Activated CD4-positive, CD25-positive, alpha-beta regulatory T cell treated with anti-CD3 and anti-CD28 coated beads, Interleukin-2, amount 50 U/mL, for 16 hours (primary cell): ENCODE measurements around the gene SPATS1.

Experiments
- DNase-seq: peaks from one replicate; pipeline ENCODE4 v3.0.0-alpha.2; 2020; ENCODE audit warnings: low read depth, low spot score

The SPATS1 gene

GRCh38 chr6:44387346-44388134 is 45.1 kb downstream of the SPATS1 start, which contains the start of gene CDC5L:
TSS of gene CDC5L (plus strand) at chr6:44387706. CDS start at chr6:44387824, 118 bp downstream.
- DNase-seq: peak; percentile 84

- no peak for DNase-seq
Observed at GRCh38 chr6:44388135-44388487, 45.7 kb downstream of the SPATS1 start.

GRCh38 chr6:44388887-44389286 is 46.4 kb downstream of the SPATS1 start:
- DNase-seq: no peak

GRCh38 chr6:44390158-44390683 is 47.8 kb downstream of the SPATS1 start:
- no peak for DNase-seq
